ENCODE results near the gene RIN3. TPM values are rescaled to one million over a fixed set of nuclear protein-coding genes. Genes with fewer than 3 reads are reported as not detected.

Gene RIN3
- total RNA-seq, 1 donor from 2014 or later, result 70.6 TPM

GRCh38 chr14:92729634-92730358 is 216.2 kb downstream of the RIN3 start:
- DNase-seq, result no peak
- H3K36me3 ChIP-seq, result peaks cover 29% of the 10 kb centered on the region
- H3K9me3 ChIP-seq, result no peaks in the 10 kb centered on the region
- no peaks in the 10 kb centered on the region for H3K27me3 ChIP-seq (ENCODE audit: low read depth)
- no peak for ATAC-seq
- intact Hi-C loops (cut with DNase I), result no loop called here
- H3K4me1 ChIP-seq, result peaks cover 26% of the 10 kb centered on the region
- no peak overlapping the region for H3K4me3 ChIP-seq
- H3K27ac ChIP-seq, result peak overlapping the region; percentile 3
- no peak for TF ChIP-seq CTCF (IDR thresholded peaks at IDR 0.05)

GRCh38 chr14:92731622-92732115 is 218.1 kb downstream of the RIN3 start:
- Histone ChIP-seq H3K9me3 (no peaks in the 10 kb centered on the region), H3K36me3 (peaks cover 29% of the 10 kb centered on the region), H3K27ac (no peak overlapping the region), H3K4me3 (no peak overlapping the region), H3K27me3 (ENCODE audit: low read depth) (no peaks in the 10 kb centered on the region), H3K4me1 (peaks cover 14% of the 10 kb centered on the region)
- TF ChIP-seq CTCF (IDR thresholded peaks at IDR 0.05), result no peak
- ATAC-seq (no peak), DNase-seq (no peak)
- intact Hi-C loops (cut with DNase I), result no loop called here

GRCh38 chr14:92733007-92733406 is 219.4 kb downstream of the RIN3 start:
- Histone ChIP-seq H3K4me3 (no peak overlapping the region), H3K9me3 (no peaks in the 10 kb centered on the region), H3K4me1 (peaks cover 25% of the 10 kb centered on the region), H3K27ac (no peak overlapping the region), H3K36me3 (peaks cover 28% of the 10 kb centered on the region), H3K27me3 (ENCODE audit: low read depth) (no peaks in the 10 kb centered on the region)
- intact Hi-C loops (cut with DNase I), result no loop called here
- TF ChIP-seq CTCF (IDR thresholded peaks at IDR 0.05), result no peak
- no peak for ATAC-seq
- no peak for DNase-seq

GRCh38 chr14:92734618-92735017 is 221.0 kb downstream of the RIN3 start:
- no peak for TF ChIP-seq CTCF (IDR thresholded peaks at IDR 0.05)
- H3K4me1 ChIP-seq, result peaks cover 27% of the 10 kb centered on the region
- H3K27me3 ChIP-seq (ENCODE audit: low read depth), result no peaks in the 10 kb centered on the region
- ATAC-seq, result no peak
- peaks cover 25% of the 10 kb centered on the region for H3K36me3 ChIP-seq
- H3K27ac ChIP-seq, result no peak overlapping the region
- no peak overlapping the region for H3K4me3 ChIP-seq
- no peaks in the 10 kb centered on the region for H3K9me3 ChIP-seq
- intact Hi-C loops (cut with DNase I), result no loop called here
- DNase-seq, result no peak

- DNase-seq (no peak), ATAC-seq (no peak)
- intact Hi-C loops (cut with DNase I), result no loop called here
- Histone ChIP-seq H3K4me3 (no peak overlapping the region), H3K36me3 (peaks cover 26% of the 10 kb centered on the region), H3K27me3 (ENCODE audit: low read depth) (no peaks in the 10 kb centered on the region), H3K4me1 (peaks cover 27% of the 10 kb centered on the region), H3K9me3 (no peaks in the 10 kb centered on the region), H3K27ac (no peak overlapping the region)
- TF ChIP-seq CTCF (IDR thresholded peaks at IDR 0.05), result no peak
Observed at GRCh38 chr14:92735344-92735743, 221.8 kb downstream of the RIN3 start.

Measured in lower lobe of right lung (tissue), 2 donors.